HG02588 (cell line): ENCODE results near the gene MANSC1.
A peak's percentile ranks its signal among the peaks of the same experiment; 100 is the strongest.
"Not testable (repeated sequence)": the region's sequence is repeated elsewhere in the genome, so short reads cannot be mapped to it uniquely, and the experiment has no call there.

ENCODE experiments used
- ATAC-seq: cut with Tn5 transposase; IDR thresholded peaks from one replicate; pipeline ENCODE4 v1.9.1; 2021; ENCODE audit warnings: mild to moderate bottlenecking, moderate library complexity; ENCODE audit not compliant: unreplicated experiment

Gene MANSC1

DNA sequence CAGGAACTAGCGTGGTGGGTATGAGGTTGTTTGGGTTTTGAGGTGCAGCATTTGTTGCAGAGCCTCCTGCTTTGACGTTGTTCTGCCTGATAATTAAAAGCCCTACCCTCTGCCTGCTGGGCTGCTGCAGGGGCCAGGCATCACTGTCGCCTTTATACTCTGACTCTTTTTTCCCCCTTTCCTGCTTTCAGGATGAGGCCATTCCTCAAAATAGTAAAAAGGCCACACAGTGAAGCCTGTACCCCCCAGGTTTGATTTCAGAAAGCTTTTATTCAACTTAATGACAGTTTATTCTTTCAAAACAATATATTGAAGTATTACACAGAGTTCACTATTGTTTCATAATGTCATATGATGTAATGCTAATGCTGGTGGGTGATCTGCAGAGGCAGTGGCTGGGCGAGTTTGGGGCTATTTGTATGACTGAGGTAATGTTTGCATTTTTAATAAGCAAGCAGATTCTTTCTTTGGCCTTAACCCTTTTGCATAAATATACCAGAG is 15.9 kb upstream of the MANSC1 start:
- no peak for ATAC-seq

DNA sequence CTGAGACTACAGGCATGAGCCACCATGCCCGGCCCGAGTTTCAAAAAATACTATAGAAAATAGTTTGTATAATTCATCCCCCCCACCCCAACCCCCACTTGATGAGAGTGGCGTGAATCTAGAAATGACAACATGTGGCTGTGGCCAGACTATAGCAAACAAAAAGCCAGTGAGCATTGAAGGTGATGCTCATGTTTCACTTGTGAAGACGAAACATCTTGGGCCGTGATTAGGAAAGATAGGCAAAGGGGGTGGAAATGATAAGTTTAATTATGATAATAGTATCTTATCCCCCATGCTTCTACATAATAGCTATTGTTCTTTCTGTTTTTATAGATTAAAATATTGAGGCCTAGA is 15.4 kb upstream of the MANSC1 start:
- no peak for ATAC-seq

- ATAC-seq: no peak
Observed at GRCh38 chr12:12364787-12365445, 14.9 kb upstream of the MANSC1 start.

DNA sequence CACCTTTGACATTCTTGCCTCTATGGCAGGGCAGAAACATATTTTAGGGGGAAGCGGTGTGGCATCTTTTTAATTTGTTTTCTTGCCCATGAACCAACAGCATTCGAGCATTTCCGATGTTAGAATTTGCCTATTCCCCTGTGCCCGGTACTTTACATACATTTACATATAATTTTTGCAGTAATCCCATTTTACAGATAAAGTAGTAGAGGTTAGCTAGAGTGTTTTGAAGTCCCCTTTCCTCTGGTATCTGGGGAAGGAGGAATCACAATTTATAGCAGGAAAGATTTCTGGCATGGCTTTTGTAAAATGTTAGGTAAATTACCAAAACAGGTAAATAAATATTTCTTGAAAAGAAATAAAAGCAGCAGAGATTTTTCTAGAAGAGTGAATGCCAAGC is 8.5 kb upstream of the MANSC1 start:
- ATAC-seq: no peak

DNA sequence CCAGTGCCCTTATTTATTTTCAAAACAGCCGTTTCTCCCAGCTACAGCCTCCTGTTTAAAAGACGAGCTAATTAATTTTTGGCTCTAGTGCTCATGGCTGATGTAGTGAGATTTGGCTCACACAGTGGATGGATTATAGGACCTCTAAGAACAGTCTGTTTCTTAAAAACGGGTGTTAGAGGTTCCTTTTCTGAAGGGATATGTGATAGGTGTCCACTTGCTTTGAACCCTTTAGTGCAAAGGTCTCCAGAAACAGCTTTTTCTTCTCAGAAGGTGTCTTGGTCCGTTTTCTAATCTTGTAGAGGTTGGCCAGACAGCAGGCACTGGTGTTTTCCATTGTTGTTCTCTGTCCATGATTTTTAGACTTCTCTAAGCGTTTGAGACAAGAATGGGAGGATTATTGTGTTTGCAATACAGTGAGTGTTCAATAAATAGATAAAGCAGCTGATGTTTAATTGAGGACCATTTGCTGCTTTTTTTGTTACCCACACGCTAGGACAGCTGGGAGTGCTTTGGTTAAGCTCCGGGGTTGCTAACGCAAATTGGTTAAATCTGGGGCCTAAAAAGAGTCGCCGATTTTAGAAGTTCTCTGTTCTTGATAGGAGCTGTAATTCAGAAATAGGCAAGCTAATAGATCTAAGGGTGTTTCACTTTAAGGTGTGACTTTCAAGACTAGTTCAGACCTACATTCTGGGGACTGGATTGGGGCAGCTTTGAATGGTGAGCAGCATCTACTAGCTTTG is 7.8 kb upstream of the MANSC1 start:
- ATAC-seq: no peak

DNA sequence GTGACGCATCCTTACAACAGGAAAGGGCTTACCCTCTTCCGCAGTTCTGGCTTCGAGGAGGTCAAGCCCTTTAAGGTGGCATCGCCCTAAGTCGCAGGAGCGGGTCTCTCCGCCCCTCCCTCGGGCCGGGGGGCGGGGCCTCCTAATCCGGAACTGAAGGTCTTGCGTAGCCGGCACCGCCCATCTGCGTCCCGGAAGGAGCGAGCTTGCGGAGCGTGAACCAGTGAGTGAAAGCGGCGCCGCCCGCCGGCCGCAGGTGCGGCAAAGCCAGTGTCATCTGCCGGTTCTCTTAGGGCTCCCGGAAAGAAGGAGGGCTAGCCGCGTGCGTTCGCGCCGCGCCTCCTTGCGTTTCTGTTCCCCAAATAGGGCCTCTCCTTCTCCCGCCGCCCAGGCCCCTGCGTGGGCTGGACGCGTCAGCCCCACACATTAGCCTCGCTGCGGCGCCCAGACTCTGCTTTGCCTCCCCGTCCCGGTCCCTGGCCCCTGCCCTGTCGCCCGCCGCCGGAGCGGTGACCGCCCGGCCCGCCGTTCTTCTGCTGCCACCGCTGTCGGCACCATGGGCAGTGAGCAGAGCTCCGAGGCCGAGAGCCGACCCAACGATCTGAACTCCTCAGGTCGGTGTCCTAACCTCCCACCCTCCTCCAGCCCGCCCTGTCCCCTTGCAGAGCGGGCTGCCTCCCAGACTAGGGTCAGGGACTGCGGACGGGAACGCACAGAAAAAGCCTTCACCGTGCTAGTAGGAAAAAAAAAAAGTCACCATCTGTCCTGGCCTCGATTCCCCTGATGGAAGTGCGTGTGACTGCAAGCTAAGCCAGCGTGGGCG is 7.1 kb upstream of the MANSC1 start, which contains the start of gene BORCS5:
TSS of gene BORCS5 (plus strand) at position 183 of the 823 bp plus-strand sequence. CDS start at position 557, 374 bp downstream.
- ATAC-seq: peak; percentile 85

GRCh38 chr12:12356467-12356895 is 6.4 kb upstream of the MANSC1 start:
- ATAC-seq: no peak

GRCh38 chr12:12353807-12354206 is 3.8 kb upstream of the MANSC1 start:
- ATAC-seq: no peak

GRCh38 chr12:12353276-12353675 is 3.2 kb upstream of the MANSC1 start:
- no peak for ATAC-seq

DNA sequence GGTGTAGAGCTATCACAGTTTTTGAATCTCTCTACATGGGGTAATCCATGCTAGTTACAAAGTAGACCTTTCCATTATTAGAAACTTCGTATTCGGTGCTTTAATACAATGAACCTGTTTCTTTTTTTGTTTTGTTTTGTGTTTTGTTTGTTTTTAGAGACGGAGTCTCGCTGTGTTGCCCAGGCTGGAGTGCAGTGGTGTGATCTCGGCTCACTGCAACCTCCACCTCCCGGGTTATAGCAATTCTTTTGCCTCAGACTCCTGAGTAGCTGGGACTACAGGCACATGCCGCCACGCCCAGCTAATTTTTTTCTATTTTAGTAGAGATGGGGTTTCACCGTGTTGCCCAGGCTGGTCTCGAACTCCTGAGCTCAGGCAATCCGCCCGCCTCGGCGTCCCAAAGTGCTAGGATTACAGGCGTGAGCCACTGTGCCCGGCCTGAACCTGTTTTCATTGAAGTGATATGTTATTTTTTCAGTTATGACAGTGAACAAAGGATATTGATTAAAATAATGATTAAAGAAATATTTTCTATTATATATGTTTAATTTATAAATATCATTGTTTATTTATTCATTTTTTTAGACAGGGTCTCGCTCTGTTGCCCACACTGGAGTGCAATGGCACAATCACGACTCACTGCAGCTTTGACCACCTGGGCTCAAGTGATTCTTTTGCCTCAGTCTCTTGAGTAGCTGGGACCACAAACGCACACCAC is 1.6 kb upstream of the MANSC1 start:
- not testable (repeated sequence) for ATAC-seq

GRCh38 chr12:12350868-12351463 is 924 bp upstream of the MANSC1 start:
- ATAC-seq: no peak

GRCh38 chr12:12338527-12339168 is 11.4 kb downstream of the MANSC1 start:
- ATAC-seq: no peak

DNA sequence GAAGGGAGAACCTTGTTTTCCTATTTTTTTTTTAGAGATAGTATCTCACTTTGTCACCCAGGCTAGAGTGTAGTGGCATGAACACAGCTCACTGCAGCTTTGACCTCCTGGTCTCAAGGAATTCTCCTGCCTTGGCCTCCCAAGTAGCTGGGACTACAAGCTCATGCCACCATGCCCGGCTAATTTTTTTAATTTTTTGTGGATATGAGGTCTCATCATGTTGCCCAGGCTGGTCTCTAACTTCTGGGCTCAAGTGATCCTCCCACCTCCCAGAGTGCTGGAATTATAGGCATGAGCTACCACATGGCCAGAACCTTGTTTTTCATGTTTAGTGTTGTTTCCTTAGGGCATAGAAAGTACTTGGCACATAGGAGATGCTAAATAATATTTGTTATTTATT is 13.5 kb downstream of the MANSC1 start:
- ATAC-seq: no peak

- ATAC-seq: peak; percentile 57
Observed at GRCh38 chr12:12336049-12336411, 14.0 kb downstream of the MANSC1 start.

- no peak for ATAC-seq
Observed at GRCh38 chr12:12334367-12335040, 15.5 kb downstream of the MANSC1 start.

DNA sequence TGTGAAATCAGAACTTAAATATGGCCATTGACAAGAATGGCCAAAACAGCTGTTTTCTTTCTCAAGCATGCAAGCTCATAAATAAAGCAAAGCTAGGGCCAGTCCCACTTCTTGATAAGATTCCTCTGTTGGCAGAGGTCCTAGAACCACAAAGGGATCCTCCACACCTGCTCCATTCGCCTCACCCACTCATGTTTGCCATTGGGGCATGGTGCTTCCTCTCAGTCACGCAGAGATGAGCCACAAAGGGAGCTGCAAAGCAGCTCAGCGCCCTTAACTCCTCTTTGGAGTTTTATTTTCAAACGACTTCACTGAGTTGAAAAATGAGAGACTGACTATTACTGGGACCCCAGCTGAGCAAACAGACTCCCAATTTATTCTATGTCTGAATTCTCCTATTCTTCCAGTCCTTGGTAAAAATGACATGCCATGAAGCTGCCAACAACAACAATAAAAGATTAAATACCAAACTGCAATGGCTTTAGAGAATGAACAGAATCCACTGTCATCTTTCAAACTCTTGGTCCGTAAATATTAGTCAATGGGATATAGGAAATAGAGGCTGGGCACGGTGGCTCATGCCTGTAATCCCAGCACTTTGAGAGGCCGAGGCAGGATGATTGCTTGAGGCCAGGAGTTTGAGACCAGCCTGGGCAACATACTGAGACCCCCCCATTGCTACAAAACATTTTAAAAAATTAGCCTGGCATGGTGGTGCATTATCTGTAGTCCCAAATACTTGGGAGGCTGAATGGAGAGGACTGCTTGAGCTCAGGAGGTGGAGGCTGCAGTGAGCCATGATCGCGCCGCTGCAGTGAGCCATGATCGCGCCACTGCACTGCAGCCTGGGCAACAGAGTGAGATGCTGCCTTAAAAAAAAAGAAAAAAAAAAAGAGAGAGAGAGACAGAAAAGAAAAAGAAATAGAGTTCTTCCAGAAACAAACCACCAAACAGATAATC is 16.4 kb downstream of the MANSC1 start:
- no peak for ATAC-seq

- ATAC-seq: no peak
Observed at GRCh38 chr12:12331896-12332295, 18.1 kb downstream of the MANSC1 start.

- no peak for ATAC-seq
Observed at GRCh38 chr12:12331244-12331771, 18.7 kb downstream of the MANSC1 start.
